IPS-18c (cell line): Measurements from ENCODE around the gene KRCC1.

Source experiments
- H3K4me3 ChIP-seq: 2 replicates; pipeline ENCODE4 v1.7.0; 2013; ENCODE audit warnings: low read depth, mild to moderate bottlenecking, low read length, moderate library complexity; ENCODE audit not compliant: insufficient read depth
- H3K9me3 ChIP-seq: one replicate; pipeline ENCODE4 v1.6.1; 2013; ENCODE audit warnings: mild to moderate bottlenecking, low read length, moderate library complexity; ENCODE audit not compliant: control insufficient read depth, insufficient read depth

KRCC1 gene

GRCh38 chr2:88082781-88083180, 27.2 kb upstream of the KRCC1 start:
- Histone ChIP-seq H3K9me3 (no peaks in the 10 kb centered on the region), H3K4me3 (no peak overlapping the region)

GRCh38 chr2:88081924-88082608, 26.5 kb upstream of the KRCC1 start:
- Histone ChIP-seq H3K9me3 (no peaks in the 10 kb centered on the region), H3K4me3 (no peak overlapping the region)

- H3K4me3 ChIP-seq = no peak overlapping the region
Measured at GRCh38 chr2:88080545-88080944, 25.0 kb upstream of the KRCC1 start.

GRCh38 chr2:88078643-88079172, 23.1 kb upstream of the KRCC1 start:
- Histone ChIP-seq H3K9me3 (no peaks in the 10 kb centered on the region), H3K4me3 (no peak overlapping the region)

More at GRCh38 chr2:88080545-88080944, 25.0 kb upstream of the KRCC1 start:
- H3K9me3 ChIP-seq = no peaks in the 10 kb centered on the region

- no peaks in the 10 kb centered on the region for H3K9me3 ChIP-seq
- H3K4me3 ChIP-seq = no peak overlapping the region
Measured at GRCh38 chr2:88077080-88077479, 21.5 kb upstream of the KRCC1 start.

- H3K4me3 ChIP-seq = no peak overlapping the region
- no peaks in the 10 kb centered on the region for H3K9me3 ChIP-seq
Measured at GRCh38 chr2:88074854-88075292, 19.3 kb upstream of the KRCC1 start.

GRCh38 chr2:88074150-88074549, 18.6 kb upstream of the KRCC1 start:
- Histone ChIP-seq H3K4me3 (no peak overlapping the region), H3K9me3 (no peaks in the 10 kb centered on the region)

- Histone ChIP-seq H3K4me3 (no peak overlapping the region), H3K9me3 (no peaks in the 10 kb centered on the region)
Measured at GRCh38 chr2:88071365-88071764, 15.8 kb upstream of the KRCC1 start.

- H3K9me3 ChIP-seq = no peaks in the 10 kb centered on the region
Measured at GRCh38 chr2:88070055-88070454, 14.5 kb upstream of the KRCC1 start.

GRCh38 chr2:88069117-88069516, 13.5 kb upstream of the KRCC1 start:
- no peaks in the 10 kb centered on the region for H3K9me3 ChIP-seq
- no peak overlapping the region for H3K4me3 ChIP-seq

More at GRCh38 chr2:88070055-88070454, 14.5 kb upstream of the KRCC1 start:
- H3K4me3 ChIP-seq = no peak overlapping the region

- Histone ChIP-seq H3K9me3 (no peaks in the 10 kb centered on the region), H3K4me3 (no peak overlapping the region)
Measured at GRCh38 chr2:88068044-88068443, 12.5 kb upstream of the KRCC1 start.

GRCh38 chr2:88067598-88067997, 12.0 kb upstream of the KRCC1 start, which contains the start of gene SMYD1:
TSS of gene SMYD1 (plus strand) at chr2:88067825. CDS start at chr2:88067865, 40 bp downstream.
- Histone ChIP-seq H3K4me3 (no peak within 1 kb of the TSS), H3K9me3 (no peaks in the 10 kb centered on the region)

GRCh38 chr2:88067189-88067588, 11.6 kb upstream of the KRCC1 start:
- Histone ChIP-seq H3K4me3 (no peak overlapping the region), H3K9me3 (no peaks in the 10 kb centered on the region)

GRCh38 chr2:88066543-88066942, 11.0 kb upstream of the KRCC1 start:
- Histone ChIP-seq H3K9me3 (no peaks in the 10 kb centered on the region), H3K4me3 (no peak overlapping the region)

GRCh38 chr2:88061295-88061694, 5.7 kb upstream of the KRCC1 start:
- no peak overlapping the region for H3K4me3 ChIP-seq

GRCh38 chr2:88060907-88061275, 5.3 kb upstream of the KRCC1 start:
- H3K9me3 ChIP-seq = no peaks in the 10 kb centered on the region

More at GRCh38 chr2:88061295-88061694, 5.7 kb upstream of the KRCC1 start:
- no peaks in the 10 kb centered on the region for H3K9me3 ChIP-seq

GRCh38 chr2:88059979-88060906, 4.7 kb upstream of the KRCC1 start:
- no peaks in the 10 kb centered on the region for H3K9me3 ChIP-seq
- no peak overlapping the region for H3K4me3 ChIP-seq

More at GRCh38 chr2:88060907-88061275, 5.3 kb upstream of the KRCC1 start:
- H3K4me3 ChIP-seq = no peak overlapping the region

- Histone ChIP-seq H3K9me3 (no peaks in the 10 kb centered on the region), H3K4me3 (no peak overlapping the region)
Measured at GRCh38 chr2:88058191-88058590, 2.6 kb upstream of the KRCC1 start.
